ENCODE measurements around the gene SP5. TPM values are rescaled to one million over a fixed set of nuclear protein-coding genes. Genes with fewer than 3 reads are reported as not detected.

Gene SP5
- total RNA-seq: 2.3 TPM

DNA sequence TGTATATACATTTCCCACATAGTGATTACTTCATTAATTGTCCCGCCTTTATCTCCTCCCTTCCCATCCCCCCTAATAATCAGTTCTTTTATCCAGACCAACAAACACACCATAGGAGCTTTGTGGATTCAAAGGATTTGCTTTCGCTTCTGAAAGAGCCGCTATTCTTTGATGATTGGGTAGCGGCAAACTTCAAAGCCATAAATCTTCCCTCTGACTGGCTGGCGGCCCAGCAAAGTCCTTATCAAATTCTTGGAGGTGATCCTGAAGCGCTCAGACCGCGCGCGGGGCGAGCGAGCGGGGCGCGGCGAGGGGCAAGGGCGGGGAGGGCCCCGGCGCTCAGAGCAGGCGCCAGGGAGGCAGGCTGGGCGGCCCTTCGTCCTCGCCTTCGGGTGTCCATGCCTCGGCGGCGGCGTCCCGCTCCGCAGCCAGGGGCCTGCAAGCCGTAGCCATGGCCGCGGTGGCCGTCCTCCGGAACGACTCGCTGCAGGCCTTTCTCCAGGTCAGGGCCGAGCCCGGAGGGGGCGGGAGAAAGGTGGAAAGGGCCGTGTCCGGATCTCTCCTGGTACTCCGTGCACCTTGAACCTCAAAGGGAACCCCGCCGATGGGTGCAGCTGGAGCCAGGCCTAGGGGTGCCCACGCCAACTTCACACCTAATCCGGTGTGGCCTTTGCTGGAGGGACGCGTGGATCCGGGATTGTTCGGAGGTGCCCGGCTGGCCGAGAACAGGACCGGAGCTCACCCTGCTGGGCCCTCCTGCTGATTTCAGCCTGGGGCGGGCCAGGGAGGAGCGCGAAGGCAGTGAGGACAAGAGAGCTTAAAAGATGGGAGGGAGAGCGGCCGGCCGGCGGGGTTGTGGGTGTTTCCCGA lies at the start of gene SP5:
TSS of gene SP5 (plus strand) at position 276 of the 870 bp plus-strand sequence. CDS start at position 452, 176 bp downstream.

Small RNA genes within 50 kb of the gene (small RNA-seq; reads per million reads assigned to genes)
- gene RF02271: not detected

Other genes starting within 250 kb of the SP5 start
- 1.6 TPM for gene ERICH2, start 55.0 kb downstream of the SP5 start, total RNA-seq
- gene GAD1, start 101.5 kb downstream of the SP5 start, total RNA-seq: 163 TPM
- gene GORASP2, start 213.9 kb downstream of the SP5 start, total RNA-seq: 35.3 TPM